Parathyroid adenoma (tissue), 2 donors: ENCODE measurements around the gene SARM1.

Source experiments
- H2AFZ ChIP-seq: fragments of 300-600 bp; sonication (generic); one replicate; pipeline ENCODE4 v1.7.0; 2017; ENCODE audit warnings: antibody characterized with exemption, mild to moderate bottlenecking
- H3K27ac ChIP-seq: fragments of 300-600 bp; sonication (generic); one replicate; pipeline ENCODE4 v1.7.0; 2017
- H3K27me3 ChIP-seq: fragments of 300-600 bp; sonication (generic); one replicate; pipeline ENCODE4 v1.7.0; 2017; ENCODE audit warnings: low read length; ENCODE audit not compliant: control insufficient read depth, insufficient read depth
- H3K36me3 ChIP-seq: fragments of 300-600 bp; sonication (generic); one replicate; pipeline ENCODE4 v1.7.0; 2017; ENCODE audit warnings: low read length; ENCODE audit not compliant: control insufficient read depth, insufficient read depth
- H3K4me1 ChIP-seq: fragments of 300-600 bp; sonication (generic); one replicate; pipeline ENCODE4 v1.7.0; 2017; ENCODE audit warnings: control low read depth
- H3K4me2 ChIP-seq: fragments of 300-600 bp; sonication (generic); one replicate; pipeline ENCODE4 v1.7.0; 2017; ENCODE audit warnings: low read length
- H3K4me3 ChIP-seq: fragments of 300-600 bp; sonication (generic); one replicate; pipeline ENCODE4 v1.7.0; 2017; ENCODE audit warnings: low read depth, low read length
- H3K79me2 ChIP-seq: fragments of 300-600 bp; sonication (generic); one replicate; pipeline ENCODE4 v1.7.0; 2017; ENCODE audit warnings: control low read depth
- H3K9ac ChIP-seq: fragments of 300-600 bp; sonication (generic); one replicate; pipeline ENCODE4 v1.7.0; 2017; ENCODE audit warnings: mild to moderate bottlenecking
- H3K9me3 ChIP-seq: fragments of 300-600 bp; sonication (generic); one replicate; pipeline ENCODE4 v1.7.0; 2017; ENCODE audit warnings: low read length; ENCODE audit not compliant: control insufficient read depth
- CTCF ChIP-seq: fragments of 300-600 bp; sonication (generic); IDR thresholded peaks from one replicate; pipeline ENCODE4 v1.7.0; 2017; ENCODE audit warnings: antibody characterized with exemption, mild to moderate bottlenecking
- donor health status: primary hyperparathyroidism.

SARM1 gene

GRCh38 chr17:28388106-28388505 lies 16.6 kb downstream of the SARM1 start:
- H2AFZ ChIP-seq: no peak overlapping the region
- no peaks in the 10 kb centered on the region for H3K4me1 ChIP-seq
- no peaks in the 10 kb centered on the region for H3K9me3 ChIP-seq
- H3K27me3 ChIP-seq: no peaks in the 10 kb centered on the region
- peaks cover 8% of the 10 kb centered on the region for H3K79me2 ChIP-seq
- no peak overlapping the region for H3K9ac ChIP-seq
- H3K4me2 ChIP-seq: no peak overlapping the region
- TF ChIP-seq CTCF: no peak
- H3K36me3 ChIP-seq: no peaks in the 10 kb centered on the region
- no peak overlapping the region for H3K4me3 ChIP-seq
- H3K27ac ChIP-seq: no peak overlapping the region

- Histone ChIP-seq H3K27ac (no peak overlapping the region), H3K79me2 (no peaks in the 10 kb centered on the region), H3K4me3 (no peak overlapping the region), H3K4me1 (no peaks in the 10 kb centered on the region), H3K4me2 (no peak overlapping the region), H3K36me3 (no peaks in the 10 kb centered on the region), H3K9ac (no peak overlapping the region), H3K9me3 (no peaks in the 10 kb centered on the region), H2AFZ (no peak overlapping the region), H3K27me3 (no peaks in the 10 kb centered on the region)
- TF ChIP-seq CTCF: no peak
These were observed 18.6 kb downstream of the SARM1 start for GRCh38 chr17:28390141-28390540.

GRCh38 chr17:28390563-28390962 lies 19.1 kb downstream of the SARM1 start:
- H3K9me3 ChIP-seq: no peaks in the 10 kb centered on the region
- no peak overlapping the region for H3K4me2 ChIP-seq
- H3K79me2 ChIP-seq: no peaks in the 10 kb centered on the region
- no peak overlapping the region for H3K27ac ChIP-seq
- TF ChIP-seq CTCF: no peak
- no peaks in the 10 kb centered on the region for H3K4me1 ChIP-seq
- no peaks in the 10 kb centered on the region for H3K27me3 ChIP-seq
- H3K9ac ChIP-seq: no peak overlapping the region
- H2AFZ ChIP-seq: no peak overlapping the region
- no peaks in the 10 kb centered on the region for H3K36me3 ChIP-seq
- H3K4me3 ChIP-seq: no peak overlapping the region

- Histone ChIP-seq H3K4me2 (no peak overlapping the region), H3K4me1 (no peaks in the 10 kb centered on the region), H3K4me3 (no peak overlapping the region), H2AFZ (no peak overlapping the region), H3K27ac (no peak overlapping the region), H3K79me2 (no peaks in the 10 kb centered on the region), H3K9me3 (no peaks in the 10 kb centered on the region), H3K36me3 (no peaks in the 10 kb centered on the region), H3K9ac (no peak overlapping the region), H3K27me3 (no peaks in the 10 kb centered on the region)
- no peak for TF ChIP-seq CTCF
These were observed 19.5 kb downstream of the SARM1 start for GRCh38 chr17:28390984-28391383.

GRCh38 chr17:28391401-28391800 lies 19.9 kb downstream of the SARM1 start:
- H3K79me2 ChIP-seq: no peaks in the 10 kb centered on the region
- H3K27me3 ChIP-seq: no peaks in the 10 kb centered on the region
- no peak overlapping the region for H3K4me2 ChIP-seq
- H3K9me3 ChIP-seq: no peaks in the 10 kb centered on the region
- no peak overlapping the region for H2AFZ ChIP-seq
- H3K36me3 ChIP-seq: no peaks in the 10 kb centered on the region
- no peak overlapping the region for H3K4me3 ChIP-seq
- H3K4me1 ChIP-seq: no peaks in the 10 kb centered on the region
- TF ChIP-seq CTCF: no peak
- H3K9ac ChIP-seq: no peak overlapping the region
- no peak overlapping the region for H3K27ac ChIP-seq
